PC-9 (cell line): ENCODE data around the gene UAP1L1. TPM values are rescaled to one million over a fixed set of nuclear protein-coding genes. Genes with fewer than 3 reads are reported as not detected.

ENCODE experiments used
- BruUV-seq: library from RNA; stranded (reverse); fragments of 400-500 nt; replicated peaks from 2 replicates; lab custom pipeline; 2021; lab: Mats Ljungman, UMichigan
- CTCF ChIA-PET: fragments of 300-600 bp; sonication (Branson Sonifier 250); formaldehyde crosslinking; loops from one replicate; lab custom pipeline; 2022; ENCODE audit warnings: antibody characterized with exemption; lab: Charles Lee
- POLR2A ChIA-PET: fragments of 300-600 bp; sonication (Branson Sonifier 250); formaldehyde crosslinking; loops from one replicate; lab custom pipeline; 2022; ENCODE audit warnings: antibody characterized with exemption; ENCODE audit not compliant: unreplicated experiment; lab: Charles Lee
- DNase-seq, 2 experiments: peaks; one replicate each; pipeline versions ENCODE4 v3.0.0 to v3.0.0-alpha.2; 2015 to 2022; ENCODE audit warnings: mixed read lengths in 1 of 2
- H2AFZ ChIP-seq: fragments of 200-600 bp; sonication (generic); 2 replicates; pipeline ENCODE4 v1.8.1; 2017; ENCODE audit warnings: antibody characterized with exemption
- H3F3A ChIP-seq: fragments of 200-600 bp; sonication (generic); 2 replicates; pipeline ENCODE4 v1.8.1; 2017; ENCODE audit warnings: antibody characterized with exemption, mild to moderate bottlenecking, low read depth; ENCODE audit not compliant: insufficient read depth
- H3K27ac ChIP-seq: fragments of 200-600 bp; sonication (generic); 2 replicates; pipeline ENCODE4 v1.6.1; 2016; ENCODE audit warnings: mixed run types
- H3K27me3 ChIP-seq: fragments of 200-600 bp; sonication (generic); 2 replicates; pipeline ENCODE4 v1.6.1; 2016; ENCODE audit warnings: low read depth, mixed run types; ENCODE audit not compliant: insufficient read depth
- H3K36me3 ChIP-seq: fragments of 200-600 bp; sonication (generic); 2 replicates; pipeline ENCODE4 v1.6.1; 2016; ENCODE audit warnings: low read depth, mixed run types
- H3K4me1 ChIP-seq: fragments of 200-600 bp; sonication (generic); replicated peaks from 2 replicates; pipeline ENCODE4 v1.6.1; 2016; ENCODE audit warnings: mixed run types; ENCODE audit not compliant: insufficient read depth
- H3K4me2 ChIP-seq: fragments of 200-600 bp; sonication (generic); 2 replicates; pipeline ENCODE4 v1.6.1; 2017; ENCODE audit warnings: mixed run types
- H3K4me3 ChIP-seq: fragments of 200-600 bp; sonication (generic); 2 replicates; pipeline ENCODE4 v1.6.1; 2016; ENCODE audit warnings: mixed run types
- H3K79me2 ChIP-seq: fragments of 200-600 bp; sonication (generic); 2 replicates; pipeline ENCODE4 v1.6.1; 2017; ENCODE audit warnings: low read depth, mixed run types
- H3K9me2 ChIP-seq: fragments of 200-600 bp; sonication (generic); 2 replicates; pipeline ENCODE4 v1.8.1; 2017; ENCODE audit warnings: mild to moderate bottlenecking; ENCODE audit not compliant: insufficient read depth
- H3K9me3 ChIP-seq: fragments of 200-600 bp; sonication (generic); 2 replicates; pipeline ENCODE4 v1.8.1; 2016; ENCODE audit warnings: low read depth; ENCODE audit not compliant: insufficient read depth
- H4K20me1 ChIP-seq: fragments of 200-600 bp; sonication (generic); 2 replicates; pipeline ENCODE4 v1.8.1; 2017; ENCODE audit not compliant: insufficient read depth
- EZH2 ChIP-seq: fragments of 200-600 bp; sonication (generic); IDR thresholded peaks from 2 replicates; pipeline ENCODE4 v1.8.0; 2017; ENCODE audit warnings: antibody characterized with exemption, low read depth
- intact Hi-C: fragments of 100-400 bp; cut with micrococcal nuclease; formaldehyde crosslinking; loops from one replicate; pipeline ENCODE4 v1.10.0; 2022; ENCODE audit not compliant: unreplicated experiment
- total RNA-seq: library from RNA; stranded (reverse); gene quantifications from 2 replicates; pipeline ENCODE4 v1.2.3, GENCODE V29; 2021
- TF ChIP-seq, protein P1 (sequence below): fragments of 200-600 bp; sonication (generic); conservative IDR thresholded peaks from 2 replicates; pipeline ENCODE4 v1.6.1; 2017; ENCODE audit warnings: mixed run types, antibody characterized with exemption, mild to moderate bottlenecking, moderate library complexity

The UAP1L1 gene
- total RNA-seq, 1 experiment from 2014 or later: 9.9 TPM

DNA sequence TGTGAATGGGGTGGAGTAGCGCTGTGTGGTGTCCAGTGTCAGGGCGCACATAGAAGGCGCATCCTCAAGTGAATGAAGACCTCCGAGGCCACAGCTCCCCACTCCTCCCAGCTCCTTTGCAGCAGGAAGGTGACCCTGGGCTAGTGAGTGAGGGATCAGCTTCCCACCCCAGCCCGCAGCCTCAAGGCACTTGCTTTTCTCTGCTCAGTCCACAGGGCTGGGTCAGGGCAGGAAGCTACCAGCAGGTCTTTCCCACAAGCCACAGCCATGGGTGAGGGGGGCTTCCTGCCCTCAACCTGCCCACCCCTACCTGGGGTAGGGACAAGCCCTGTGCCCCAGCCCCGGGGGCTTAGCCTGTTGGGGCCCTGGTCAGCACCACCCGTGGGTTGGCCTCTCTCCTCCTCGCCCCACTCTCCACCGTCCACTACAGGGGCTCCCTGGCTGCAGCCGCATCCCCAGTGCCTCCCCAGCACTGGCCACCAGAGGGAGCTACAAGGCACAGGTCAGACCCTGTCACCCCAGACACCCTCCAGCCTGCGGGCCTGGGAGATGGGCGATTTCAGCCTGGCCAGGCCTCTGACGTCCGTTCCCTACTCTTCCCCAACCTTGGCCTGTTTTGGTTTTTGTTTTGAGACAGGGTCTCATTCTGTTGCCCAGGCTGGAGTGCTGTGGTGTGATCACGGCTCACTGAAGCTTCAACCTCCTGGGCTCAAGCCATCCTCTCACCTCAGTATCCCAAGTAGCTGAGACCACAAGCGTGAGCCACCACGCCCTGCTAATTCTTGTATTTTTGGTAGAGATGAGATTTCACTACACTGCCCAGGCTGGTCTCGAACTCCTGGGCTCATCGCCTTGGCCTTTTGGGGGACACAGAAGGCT is 48.0 kb upstream of the UAP1L1 start:
- H2AFZ ChIP-seq: no peak overlapping the region
- H3K4me2 ChIP-seq: peak overlapping the region; percentile 97
- BruUV-seq: no TSS peak
- peak in 1 of 2 experiments; percentile 86 for DNase-seq
- H3K36me3 ChIP-seq: no peaks in the 10 kb centered on the region
- peaks cover 8% of the 10 kb centered on the region; the same call in 1 of the 2 replicates for H3K4me1 ChIP-seq
- no peak overlapping the region; the same call in 1 of the 2 replicates for H3K4me3 ChIP-seq
- H3K9me3 ChIP-seq: no peaks in the 10 kb centered on the region
- H3K27ac ChIP-seq: no peak overlapping the region
- H3K27me3 ChIP-seq: no peaks in the 10 kb centered on the region
- H3F3A ChIP-seq: peaks cover 4% of the 10 kb centered on the region; the same call in 1 of the 2 replicates
- TF ChIP-seq, protein P1, sequence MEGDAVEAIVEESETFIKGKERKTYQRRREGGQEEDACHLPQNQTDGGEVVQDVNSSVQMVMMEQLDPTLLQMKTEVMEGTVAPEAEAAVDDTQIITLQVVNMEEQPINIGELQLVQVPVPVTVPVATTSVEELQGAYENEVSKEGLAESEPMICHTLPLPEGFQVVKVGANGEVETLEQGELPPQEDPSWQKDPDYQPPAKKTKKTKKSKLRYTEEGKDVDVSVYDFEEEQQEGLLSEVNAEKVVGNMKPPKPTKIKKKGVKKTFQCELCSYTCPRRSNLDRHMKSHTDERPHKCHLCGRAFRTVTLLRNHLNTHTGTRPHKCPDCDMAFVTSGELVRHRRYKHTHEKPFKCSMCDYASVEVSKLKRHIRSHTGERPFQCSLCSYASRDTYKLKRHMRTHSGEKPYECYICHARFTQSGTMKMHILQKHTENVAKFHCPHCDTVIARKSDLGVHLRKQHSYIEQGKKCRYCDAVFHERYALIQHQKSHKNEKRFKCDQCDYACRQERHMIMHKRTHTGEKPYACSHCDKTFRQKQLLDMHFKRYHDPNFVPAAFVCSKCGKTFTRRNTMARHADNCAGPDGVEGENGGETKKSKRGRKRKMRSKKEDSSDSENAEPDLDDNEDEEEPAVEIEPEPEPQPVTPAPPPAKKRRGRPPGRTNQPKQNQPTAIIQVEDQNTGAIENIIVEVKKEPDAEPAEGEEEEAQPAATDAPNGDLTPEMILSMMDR: peak; percentile 86
- TF ChIP-seq EZH2: no peak
- ChIA-PET CTCF (interaction anchor here (0.5 to 1.4 kb wide), 23 partner anchors 17 to 548 kb away, joined by 3 to 20 read pairs (median 4); partner anchors contain the start of genes CLIC3, SAPCD2, SLC34A3 and TMEM141), POLR2A (interaction anchor here (0.5 to 0.7 kb wide), 4 partner anchors 127 to 229 kb away, joined by 3 to 14 read pairs (median 8); no protein-coding TSS in a partner anchor)
- no peaks in the 10 kb centered on the region for H3K79me2 ChIP-seq
- H3K9me2 ChIP-seq: no peaks in the 10 kb centered on the region
- H4K20me1 ChIP-seq: no peaks in the 10 kb centered on the region
- intact Hi-C loops: loop anchor here (5.0 kb wide), 1 partner anchor 182 kb away; the partner anchor contains the start of gene PHPT1

DNA sequence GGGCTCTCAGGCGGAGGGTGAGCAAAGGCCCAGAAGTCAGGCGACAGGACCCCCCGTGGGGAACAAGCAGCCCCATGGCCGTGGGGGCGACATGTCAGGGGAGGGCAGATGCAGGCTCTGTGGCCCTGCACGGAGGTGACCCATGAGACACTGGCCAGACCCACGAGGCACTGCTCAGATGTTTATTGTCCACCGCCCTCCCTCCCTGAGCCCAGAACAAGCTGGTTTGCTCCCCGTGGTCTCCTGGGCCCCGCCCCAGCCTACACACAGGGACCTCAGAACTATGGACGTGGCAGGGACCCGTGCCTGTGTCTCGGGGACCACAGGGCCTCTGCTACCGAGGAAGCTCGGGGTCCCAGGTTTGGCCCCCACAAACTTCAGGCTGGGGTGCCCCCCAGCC is 47.3 kb upstream of the UAP1L1 start:
- Histone ChIP-seq H3K79me2 (no peaks in the 10 kb centered on the region), H3K27me3 (no peaks in the 10 kb centered on the region), H3K27ac (no peak overlapping the region), H3K4me1 (peaks cover 15% of the 10 kb centered on the region), H4K20me1 (no peaks in the 10 kb centered on the region), H2AFZ (no peak overlapping the region), H3F3A (peaks cover 11% of the 10 kb centered on the region; the same call in 1 of the 2 replicates), H3K4me2 (no peak overlapping the region), H3K36me3 (no peaks in the 10 kb centered on the region), H3K9me2 (no peaks in the 10 kb centered on the region), H3K4me3 (no peak overlapping the region), H3K9me3 (no peaks in the 10 kb centered on the region)
- no peak for TF ChIP-seq EZH2
- TF ChIP-seq, protein P1: no peak
- BruUV-seq: no TSS peak
- DNase-seq: no peak
- CTCF ChIA-PET: interaction anchor here (0.5 to 1.4 kb wide), 17 partner anchors 17 to 392 kb away, joined by 3 to 20 read pairs (median 4); partner anchors contain the start of genes CLIC3, SAPCD2, SLC34A3 and TMEM141
- intact Hi-C loops: no loop called here
- POLR2A ChIA-PET: interaction anchor here (0.6 to 0.7 kb wide), 2 partner anchors 229 to 230 kb away, joined by 4 to 13 read pairs; no protein-coding TSS in a partner anchor
